ENCODE results near the gene RAB11FIP3. TPM values are rescaled to one million over a fixed set of nuclear protein-coding genes. Genes with fewer than 3 reads are reported as not detected.
A peak's percentile ranks its signal among the peaks of the same experiment; 100 is the strongest.

Gene RAB11FIP3
- total and polyA plus RNA-seq, 9 of the 15 experiments (the other 6 are each of a cell fraction or from before 2014, with no cell fraction given) = 0.46 to 13.1 (median 4.3) TPM

GRCh38 chr16:391885-392335 lies 33.5 kb upstream of the RAB11FIP3 start (continued):
- TF ChIP-seq ZNF133 (CRISPR knock-in tag; IDR thresholded peaks at IDR 0.05) = no peak
- no peak for TF ChIP-seq ATF2 (CRISPR knock-in tag; IDR thresholded peaks at IDR 0.05)
- TF ChIP-seq GMEB1 (CRISPR knock-in tag; IDR thresholded peaks at IDR 0.05) = no peak
- no peak for TF ChIP-seq MEF2D (tag; conservative IDR thresholded peaks at IDR 0.05; ENCODE audit: low read depth)
- peak; percentile 90; the same call in 1 of the 2 replicates for TF ChIP-seq HDAC2 (IDR thresholded peaks at IDR 0.05)
- no peak for TF ChIP-seq SNIP1 (IDR thresholded peaks at IDR 0.05; ENCODE audit: low read depth)
- no peak for TF ChIP-seq ZFPM2 (CRISPR knock-in tag; IDR thresholded peaks at IDR 0.05)
- no peak for TF ChIP-seq ERF (CRISPR knock-in tag; IDR thresholded peaks at IDR 0.05)
- no peak for TF ChIP-seq EP300 (IDR thresholded peaks at IDR 0.05; ENCODE audit: low read length)
- TF ChIP-seq ZC3H11A (IDR thresholded peaks at IDR 0.05; ENCODE audit: low read depth, low read length) = peak; percentile 35; the same call in 1 of the 2 replicates
- no peak for TF ChIP-seq HES1 (IDR thresholded peaks at IDR 0.05; ENCODE audit: low read depth)
- TF ChIP-seq ZNF212 (CRISPR knock-in tag; IDR thresholded peaks at IDR 0.05) = no peak
- no peak for TF ChIP-seq MCM3 (IDR thresholded peaks at IDR 0.05)
- no peak for TF ChIP-seq COPS2 (conservative IDR thresholded peaks at IDR 0.05)
- no peak for TF ChIP-seq CBX8 (IDR thresholded peaks at IDR 0.05; ENCODE audit: borderline replicate concordance, extremely low read depth, low read depth, low read length, poor library complexity, severe bottlenecking)
- TF ChIP-seq POLR2AphosphoS2 (IDR thresholded peaks at IDR 0.05; ENCODE audit: low read length) = no peak
- TF ChIP-seq ZNF24 (IDR thresholded peaks at IDR 0.05) = peak; percentile 46; the same call in 1 of the 2 replicates

Data from K562 (cell line).